Mammary epithelial cell (primary cell): ENCODE measurements around the gene RLN3.

Source experiments
- EZH2 ChIP-seq: IDR thresholded peaks from 2 replicates; pipeline ENCODE4 v1.6.1; 2012; ENCODE audit warnings: low read length, inconsistent platforms, borderline replicate concordance
- TF ChIP-seq, protein P1 (sequence below), 2 donors: IDR thresholded peaks in 1 of 2; conservative IDR thresholded peaks in 1 of 2; 2 replicates each; pipeline ENCODE4 v1.5.1; 2011 to 2012; ENCODE audit warnings: inconsistent platforms in 2 of 2, low read length in 2 of 2, mild to moderate bottlenecking in 2 of 2, control low read depth in 1 of 2, low read depth in 1 of 2; ENCODE audit not compliant: insufficient read depth in 1 of 2; ENCODE audit errors: extremely low read depth in 1 of 2

DNA sequence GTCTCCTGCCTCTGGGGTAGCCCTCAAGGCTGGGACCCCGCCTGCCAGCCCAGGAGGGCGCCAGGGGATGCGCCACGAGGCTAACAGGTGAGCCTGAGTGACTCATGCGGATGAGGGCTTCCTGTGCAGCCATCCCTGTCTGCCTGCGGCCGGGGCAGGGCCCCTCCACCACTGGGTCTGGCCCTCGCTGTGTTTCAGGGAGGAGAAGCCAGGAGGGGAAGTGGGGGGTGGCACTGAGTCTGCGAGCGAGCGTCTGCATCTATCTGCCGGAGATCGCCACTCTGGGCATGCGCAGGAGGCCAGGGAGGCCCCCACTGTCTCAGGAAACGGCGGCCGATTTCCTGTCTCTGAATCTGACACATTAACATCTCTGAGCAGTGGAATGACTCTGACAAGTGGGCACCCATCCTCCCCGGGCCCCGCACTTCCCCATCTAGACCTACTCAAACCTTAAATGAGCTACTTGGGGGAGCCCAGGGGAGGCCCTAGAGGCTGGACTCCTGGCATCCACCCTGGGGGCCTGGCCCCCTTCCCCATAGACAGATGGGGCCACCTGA is 41.5 kb upstream of the RLN3 start:
- TF ChIP-seq, protein P1, sequence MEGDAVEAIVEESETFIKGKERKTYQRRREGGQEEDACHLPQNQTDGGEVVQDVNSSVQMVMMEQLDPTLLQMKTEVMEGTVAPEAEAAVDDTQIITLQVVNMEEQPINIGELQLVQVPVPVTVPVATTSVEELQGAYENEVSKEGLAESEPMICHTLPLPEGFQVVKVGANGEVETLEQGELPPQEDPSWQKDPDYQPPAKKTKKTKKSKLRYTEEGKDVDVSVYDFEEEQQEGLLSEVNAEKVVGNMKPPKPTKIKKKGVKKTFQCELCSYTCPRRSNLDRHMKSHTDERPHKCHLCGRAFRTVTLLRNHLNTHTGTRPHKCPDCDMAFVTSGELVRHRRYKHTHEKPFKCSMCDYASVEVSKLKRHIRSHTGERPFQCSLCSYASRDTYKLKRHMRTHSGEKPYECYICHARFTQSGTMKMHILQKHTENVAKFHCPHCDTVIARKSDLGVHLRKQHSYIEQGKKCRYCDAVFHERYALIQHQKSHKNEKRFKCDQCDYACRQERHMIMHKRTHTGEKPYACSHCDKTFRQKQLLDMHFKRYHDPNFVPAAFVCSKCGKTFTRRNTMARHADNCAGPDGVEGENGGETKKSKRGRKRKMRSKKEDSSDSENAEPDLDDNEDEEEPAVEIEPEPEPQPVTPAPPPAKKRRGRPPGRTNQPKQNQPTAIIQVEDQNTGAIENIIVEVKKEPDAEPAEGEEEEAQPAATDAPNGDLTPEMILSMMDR (conservative IDR thresholded peaks at IDR 0.05 in 1 of 2, IDR thresholded peaks at IDR 0.05 in 1 of 2; ENCODE audit: extremely low read depth in 1 of 2, insufficient read depth in 1 of 2, low read depth in 1 of 2, low read length in 2 of 2): no peak
- TF ChIP-seq EZH2: no peak
